Activated gamma-delta T cell treated with Interleukin-2 at 50 U/mL for 16 hours (primary cell): Measurements from ENCODE around the gene ITPR3.

Source experiments
- DNase-seq: peaks from one replicate; pipeline ENCODE4 v3.0.0-alpha.2; 2020

ITPR3 gene

GRCh38 chr6:33705955-33706725 lies 85.0 kb downstream of the ITPR3 start:
- no peak for DNase-seq

DNA sequence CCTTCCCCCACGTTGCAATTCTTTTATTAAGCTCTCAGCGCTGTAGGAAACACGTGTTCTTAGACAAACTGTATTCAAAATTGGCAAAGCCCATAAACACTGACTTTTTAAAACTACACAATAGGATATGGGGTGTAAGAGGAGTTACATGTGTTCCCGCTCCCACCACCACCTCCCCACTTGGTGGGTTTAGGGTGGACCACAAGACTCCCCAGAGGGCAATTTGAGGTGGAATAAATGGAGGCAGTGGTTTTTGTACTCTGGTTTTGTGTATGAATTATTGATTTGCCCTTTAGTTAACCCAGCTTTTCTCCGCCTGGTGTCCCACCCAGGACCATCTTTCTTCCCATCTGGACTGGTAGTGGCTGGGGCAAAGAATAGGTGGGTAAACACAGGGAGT lies 86.6 kb downstream of the ITPR3 start:
- DNase-seq, result no peak

- DNase-seq, result no peak
These were observed 87.5 kb downstream of the ITPR3 start for GRCh38 chr6:33708516-33709204.

- DNase-seq, result no peak
These were observed 88.6 kb downstream of the ITPR3 start for GRCh38 chr6:33709605-33710295.

DNA sequence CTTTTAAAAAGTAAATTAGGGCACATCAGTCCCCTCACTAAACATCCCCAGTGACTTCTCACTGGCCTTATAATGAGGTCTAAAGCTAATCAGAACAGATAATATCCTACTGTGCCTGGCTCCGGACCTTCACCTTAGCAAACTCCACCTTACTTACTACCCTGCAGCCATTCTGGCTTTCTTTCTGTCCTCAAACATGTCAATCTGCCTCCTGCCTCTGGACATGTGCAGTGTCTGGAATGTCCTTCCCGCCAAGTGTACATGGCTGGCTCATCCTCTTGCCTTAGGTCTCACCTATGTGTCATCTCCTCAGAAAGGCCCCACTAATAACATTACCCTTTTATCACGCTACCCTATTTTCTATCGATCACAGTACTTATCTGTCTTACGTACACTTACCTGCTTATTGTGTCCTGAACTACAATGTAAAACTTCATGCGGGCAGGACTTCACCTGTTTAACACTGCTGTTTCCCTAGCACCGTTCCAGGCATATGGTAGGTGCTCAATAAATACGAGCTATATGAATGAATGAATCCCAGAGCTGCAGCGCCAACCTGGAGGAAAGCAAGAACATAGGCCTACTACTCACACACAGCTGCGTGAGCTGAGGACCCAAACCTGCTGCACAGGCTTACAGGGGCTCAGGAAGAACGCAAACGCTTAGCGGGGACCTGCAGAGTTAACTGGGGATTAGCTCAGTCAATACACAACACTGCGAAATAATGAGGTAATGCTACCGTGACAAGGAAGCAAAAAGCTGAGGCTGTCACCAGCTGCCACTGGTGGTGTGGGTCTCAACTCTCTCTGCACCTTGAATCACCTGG lies 89.4 kb downstream of the ITPR3 start:
- DNase-seq, result no peak

- DNase-seq, result peak; percentile 98
These were observed 90.3 kb downstream of the ITPR3 start, which contains the start of gene UQCC2 for GRCh38 chr6:33711140-33712129. Gene UQCC2 (minus strand): TSS chr6:33711700. CDS start chr6:33711686, 14 bp downstream.

DNA sequence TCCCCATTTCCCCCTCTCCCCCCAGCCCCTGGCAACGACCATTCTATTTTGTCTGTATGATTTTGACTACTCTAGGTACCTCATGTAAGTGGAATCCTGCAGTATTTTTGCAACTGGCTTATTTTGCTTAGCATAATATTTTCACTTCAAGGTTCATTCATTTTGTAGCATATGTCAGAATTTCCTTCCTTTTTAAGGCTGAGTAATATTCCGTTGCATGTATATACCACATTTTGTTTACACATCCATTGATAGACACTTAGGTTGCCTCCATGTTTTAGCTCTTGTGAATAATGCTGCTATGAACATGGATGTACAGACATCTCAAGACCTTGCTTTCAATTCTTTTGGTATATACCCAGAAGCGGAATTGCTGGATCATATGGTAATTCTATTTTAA lies 91.8 kb downstream of the ITPR3 start:
- DNase-seq, result no peak

- no peak for DNase-seq
These were observed 92.7 kb downstream of the ITPR3 start for GRCh38 chr6:33713786-33714185.

- DNase-seq, result no peak
These were observed 93.4 kb downstream of the ITPR3 start for GRCh38 chr6:33714385-33715040.

- DNase-seq, result no peak
These were observed 95.3 kb downstream of the ITPR3 start for GRCh38 chr6:33716379-33716778.

- no peak for DNase-seq
These were observed 95.9 kb downstream of the ITPR3 start for GRCh38 chr6:33716890-33717632.

GRCh38 chr6:33717934-33718455 lies 96.9 kb downstream of the ITPR3 start:
- DNase-seq, result no peak

- no peak for DNase-seq
These were observed 97.6 kb downstream of the ITPR3 start for GRCh38 chr6:33718713-33719112.

GRCh38 chr6:33719326-33719987 lies 98.3 kb downstream of the ITPR3 start:
- no peak for DNase-seq

GRCh38 chr6:33720998-33721397 lies 99.9 kb downstream of the ITPR3 start:
- no peak for DNase-seq

GRCh38 chr6:33721508-33721907 lies 100.4 kb downstream of the ITPR3 start:
- DNase-seq, result no peak

- DNase-seq, result no peak
These were observed 101.0 kb downstream of the ITPR3 start for GRCh38 chr6:33722103-33722623.

- no peak for DNase-seq
These were observed 102.4 kb downstream of the ITPR3 start for GRCh38 chr6:33723371-33724085.
